ENCODE results near the gene GRIK2. TPM values are rescaled to one million over a fixed set of nuclear protein-coding genes. Genes with fewer than 3 reads are reported as not detected.

Gene GRIK2
- total RNA-seq, 2 donors from 2014 or later, result not detected

GRCh38 chr6:101393829-101394251 is 332 bp downstream of the GRIK2 start:
- H3K9me3 Mint-ChIP-seq, result peaks cover 0 to 1% of the 10 kb centered on the region in 2 donors
- DNase-seq (no peak), ATAC-seq (replicated peaks in 1 of 2) (no peak)
- no peak overlapping the region for H3K27ac Mint-ChIP-seq
- peaks cover 55% of the 10 kb centered on the region for H3K27me3 Mint-ChIP-seq (ENCODE audit: low read depth)
- peak overlapping the region in 1 of 2 donors; percentile 44 for H3K4me3 Mint-ChIP-seq
- H3K4me1 Mint-ChIP-seq (ENCODE audit: low read depth), result no peaks in the 10 kb centered on the region
- H3K36me3 Mint-ChIP-seq (ENCODE audit: insufficient read depth in 2 of 2), result peaks cover 2% of the 10 kb centered on the region in 2 donors

GRCh38 chr6:101394936-101395335 is 1.4 kb downstream of the GRIK2 start:
- Mint-ChIP-seq H3K4me1 (ENCODE audit: low read depth) (no peaks in the 10 kb centered on the region), H3K27me3 (ENCODE audit: low read depth) (peaks cover 62% of the 10 kb centered on the region), H3K36me3 (ENCODE audit: insufficient read depth in 2 of 2) (peaks cover 5% of the 10 kb centered on the region in 2 donors), H3K27ac (no peak overlapping the region), H3K9me3 (peaks cover 0 to 1% of the 10 kb centered on the region in 2 donors), H3K4me3 (no peak overlapping the region)
- no peak for ATAC-seq (replicated peaks in 1 of 2)
- no peak for DNase-seq

- Mint-ChIP-seq H3K9me3 (peaks cover 0 to 1% of the 10 kb centered on the region in 2 donors), H3K36me3 (ENCODE audit: insufficient read depth in 2 of 2) (peaks cover 5% of the 10 kb centered on the region in 2 donors), H3K27ac (no peak overlapping the region), H3K27me3 (ENCODE audit: low read depth) (peaks cover 62% of the 10 kb centered on the region), H3K4me3 (no peak overlapping the region), H3K4me1 (ENCODE audit: low read depth) (no peaks in the 10 kb centered on the region)
- DNase-seq, result no peak
- no peak for ATAC-seq (replicated peaks in 1 of 2)
Observed at GRCh38 chr6:101395345-101395744, 1.8 kb downstream of the GRIK2 start.

GRCh38 chr6:101396548-101397173 is 3.2 kb downstream of the GRIK2 start:
- Mint-ChIP-seq H3K27ac (no peak overlapping the region), H3K4me3 (no peak overlapping the region), H3K4me1 (ENCODE audit: low read depth) (no peaks in the 10 kb centered on the region), H3K27me3 (ENCODE audit: low read depth) (peaks cover 62% of the 10 kb centered on the region), H3K36me3 (ENCODE audit: insufficient read depth in 2 of 2) (peaks cover 3 to 5% of the 10 kb centered on the region in 2 donors), H3K9me3 (peaks cover 3% of the 10 kb centered on the region in 2 donors)
- peak; percentile 16 to 21 for DNase-seq
- ATAC-seq (replicated peaks in 1 of 2), result no peak

DNA sequence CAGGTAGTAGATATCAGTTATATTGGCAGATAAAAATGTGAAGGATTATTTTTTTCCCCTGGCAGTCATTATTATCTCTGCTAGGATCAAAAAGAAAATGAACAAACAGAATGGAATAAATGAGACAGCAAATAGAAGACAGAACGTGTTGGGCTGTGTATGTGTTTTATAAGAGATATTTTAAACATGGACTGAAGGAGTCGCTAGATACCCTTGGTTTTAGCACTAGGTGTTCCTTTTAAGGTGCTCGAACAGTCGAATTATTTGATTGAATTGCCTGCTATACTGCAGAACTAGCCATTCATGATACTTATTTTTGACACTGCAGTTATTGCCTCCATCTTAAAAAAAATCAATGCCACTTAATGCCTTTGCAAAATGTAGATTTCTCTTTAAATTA is 3.7 kb downstream of the GRIK2 start:
- Mint-ChIP-seq H3K4me3 (no peak overlapping the region), H3K27ac (no peak overlapping the region), H3K27me3 (ENCODE audit: low read depth) (peaks cover 67% of the 10 kb centered on the region), H3K9me3 (peaks cover 5 to 6% of the 10 kb centered on the region in 2 donors), H3K36me3 (ENCODE audit: insufficient read depth in 2 of 2) (peaks cover 3 to 7% of the 10 kb centered on the region in 2 donors), H3K4me1 (ENCODE audit: low read depth) (no peaks in the 10 kb centered on the region)
- DNase-seq (no peak), ATAC-seq (replicated peaks in 1 of 2) (no peak)

DNA sequence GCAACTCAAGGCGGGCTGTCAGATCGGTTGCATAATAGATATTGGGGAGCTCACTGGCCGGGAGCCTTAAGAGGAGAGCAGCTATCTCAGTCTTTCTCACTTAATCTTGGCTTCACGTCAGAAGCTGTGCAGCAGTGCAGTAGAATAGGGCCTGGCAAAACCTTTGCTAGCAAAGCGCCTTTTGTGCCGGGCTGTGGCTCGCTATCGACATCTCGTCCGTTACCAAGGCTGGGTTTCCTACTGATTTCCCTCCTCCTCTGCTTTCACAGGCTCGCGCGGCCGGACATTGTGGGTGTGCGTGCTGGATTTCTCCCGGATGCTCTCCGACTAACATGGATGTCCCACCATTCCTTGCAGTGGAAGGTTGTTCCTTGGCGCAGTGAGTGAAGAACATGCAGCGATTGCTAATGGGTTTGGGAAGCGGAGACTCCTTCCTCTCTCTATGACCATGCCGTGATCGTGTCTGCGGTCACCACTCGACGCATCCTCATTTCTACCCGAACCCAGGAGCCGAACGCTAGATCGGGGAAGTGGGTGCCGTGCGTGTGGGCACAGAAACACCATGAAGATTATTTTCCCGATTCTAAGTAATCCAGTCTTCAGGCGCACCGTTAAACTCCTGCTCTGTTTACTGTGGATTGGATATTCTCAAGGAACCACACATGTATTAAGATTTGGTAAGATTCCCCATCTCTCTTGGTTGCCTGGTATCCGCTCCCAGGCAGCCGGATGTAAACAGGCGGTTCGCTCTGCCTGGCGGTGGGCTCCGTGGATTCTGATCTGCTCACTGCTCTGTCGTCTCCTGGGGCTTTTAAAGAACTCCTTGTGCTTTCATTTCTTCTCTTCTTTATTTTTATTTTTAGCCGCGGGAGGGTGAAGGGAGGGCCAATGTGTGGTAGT is 5.5 kb downstream of the GRIK2 start:
- no peak overlapping the region for H3K4me3 Mint-ChIP-seq
- DNase-seq (no peak), ATAC-seq (replicated peaks in 1 of 2) (no peak)
- peaks cover 68% of the 10 kb centered on the region for H3K27me3 Mint-ChIP-seq (ENCODE audit: low read depth)
- peaks cover 3 to 7% of the 10 kb centered on the region in 2 donors for H3K36me3 Mint-ChIP-seq (ENCODE audit: insufficient read depth in 2 of 2)
- H3K9me3 Mint-ChIP-seq, result peaks cover 5 to 6% of the 10 kb centered on the region in 2 donors
- no peaks in the 10 kb centered on the region for H3K4me1 Mint-ChIP-seq (ENCODE audit: low read depth)
- no peak overlapping the region for H3K27ac Mint-ChIP-seq

DNA sequence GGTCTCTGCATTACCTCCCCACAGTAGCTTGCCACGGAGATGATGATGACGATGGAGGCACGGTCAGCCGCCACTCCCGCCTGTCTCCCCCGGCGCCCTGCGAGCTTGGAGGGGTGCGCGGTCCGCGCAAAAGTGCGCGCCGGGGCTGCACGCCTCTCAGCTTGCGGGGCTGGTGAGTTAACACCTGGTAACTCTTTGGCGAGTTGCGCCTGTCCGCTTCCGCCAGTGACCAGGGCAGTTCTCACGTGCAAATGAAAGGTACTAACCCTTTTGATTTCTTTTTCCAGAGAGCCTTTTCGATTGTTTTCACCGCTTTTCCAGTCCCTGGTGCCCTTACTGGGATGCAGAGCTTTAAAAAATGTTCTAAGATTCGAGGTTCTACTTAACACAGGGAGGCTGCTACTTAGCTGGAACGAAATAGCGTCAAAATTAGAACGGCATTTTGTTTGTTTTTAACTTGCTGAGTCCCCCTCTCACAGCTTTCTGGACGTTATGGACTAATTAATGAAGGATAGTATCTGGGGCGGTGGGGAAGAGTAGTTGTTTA is 6.2 kb downstream of the GRIK2 start:
- DNase-seq, result no peak
- H3K27ac Mint-ChIP-seq, result no peak overlapping the region
- H3K4me1 Mint-ChIP-seq (ENCODE audit: low read depth), result no peaks in the 10 kb centered on the region
- ATAC-seq (replicated peaks in 1 of 2), result no peak
- H3K27me3 Mint-ChIP-seq (ENCODE audit: low read depth), result peaks cover 66% of the 10 kb centered on the region
- no peak overlapping the region for H3K4me3 Mint-ChIP-seq
- H3K9me3 Mint-ChIP-seq, result peaks cover 5 to 6% of the 10 kb centered on the region in 2 donors
- H3K36me3 Mint-ChIP-seq (ENCODE audit: insufficient read depth in 2 of 2), result peaks cover 3 to 7% of the 10 kb centered on the region in 2 donors

DNA sequence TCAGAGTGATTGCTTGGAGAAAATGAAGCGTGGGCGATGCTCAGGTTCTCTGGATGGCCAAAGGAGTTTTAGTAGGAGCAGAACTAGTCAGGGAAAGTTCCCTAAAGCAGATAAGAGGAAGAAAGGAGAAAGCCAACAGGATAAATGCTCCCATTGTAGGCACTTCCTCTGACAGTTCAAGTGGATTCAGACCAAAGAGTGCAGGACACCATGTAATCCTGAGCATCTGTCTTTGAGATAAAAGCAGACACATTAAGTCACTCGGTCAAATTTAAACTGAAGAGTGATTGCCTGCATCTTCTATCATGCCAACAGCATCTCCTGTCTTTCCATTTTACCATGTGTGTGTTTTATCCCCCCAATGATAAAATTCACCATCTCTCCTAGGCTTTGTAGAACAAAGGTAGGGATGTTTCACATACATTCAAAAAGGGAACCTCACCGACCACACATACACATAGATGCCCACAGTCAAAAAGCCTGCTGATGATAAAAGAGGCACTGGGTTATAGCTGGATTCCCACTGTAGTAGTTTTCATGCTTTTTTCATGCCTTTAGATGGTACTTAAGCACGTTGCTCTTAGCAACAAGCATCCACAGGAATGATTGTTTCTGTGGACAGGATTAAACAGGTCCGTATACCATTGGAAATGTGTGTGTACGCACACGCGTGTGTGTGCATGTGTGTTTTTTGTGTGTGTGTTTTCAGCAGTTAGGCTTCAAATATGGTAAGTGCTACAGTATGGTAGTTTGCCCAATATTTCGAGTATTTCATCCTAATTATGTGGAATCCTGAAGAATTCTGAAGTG is 7.0 kb downstream of the GRIK2 start:
- H3K9me3 Mint-ChIP-seq, result peaks cover 5 to 6% of the 10 kb centered on the region in 2 donors
- H3K36me3 Mint-ChIP-seq (ENCODE audit: insufficient read depth in 2 of 2), result peaks cover 3 to 7% of the 10 kb centered on the region in 2 donors
- ATAC-seq (replicated peaks in 1 of 2) (no peak), DNase-seq (no peak)
- no peak overlapping the region for H3K27ac Mint-ChIP-seq
- peaks cover 58% of the 10 kb centered on the region for H3K27me3 Mint-ChIP-seq (ENCODE audit: low read depth)
- no peaks in the 10 kb centered on the region for H3K4me1 Mint-ChIP-seq (ENCODE audit: low read depth)
- H3K4me3 Mint-ChIP-seq, result no peak overlapping the region

DNA sequence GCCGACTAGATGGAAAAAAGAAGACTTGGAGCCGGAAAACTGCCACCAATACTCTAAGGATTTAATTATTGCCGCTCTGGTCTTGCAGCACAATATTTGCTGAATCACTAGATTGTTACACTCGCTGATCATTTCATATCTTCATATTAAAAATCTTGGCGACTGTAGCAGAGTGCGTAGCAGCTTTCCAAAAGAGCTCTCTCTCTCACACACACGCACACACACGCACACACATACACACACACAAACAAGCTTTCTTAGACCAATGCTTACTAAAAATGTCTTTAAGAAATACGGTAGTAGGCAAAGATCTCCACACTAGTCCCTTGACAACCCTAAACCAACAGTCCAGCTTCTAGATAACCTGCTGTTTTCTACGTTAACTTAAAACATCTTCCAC is 7.7 kb downstream of the GRIK2 start:
- peaks cover 5 to 6% of the 10 kb centered on the region in 2 donors for H3K9me3 Mint-ChIP-seq
- ATAC-seq (replicated peaks in 1 of 2), result no peak
- peaks cover 58% of the 10 kb centered on the region for H3K27me3 Mint-ChIP-seq (ENCODE audit: low read depth)
- no peak for DNase-seq
- H3K4me1 Mint-ChIP-seq (ENCODE audit: low read depth), result no peaks in the 10 kb centered on the region
- no peak overlapping the region for H3K27ac Mint-ChIP-seq
- no peak overlapping the region for H3K4me3 Mint-ChIP-seq
- peaks cover 3 to 7% of the 10 kb centered on the region in 2 donors for H3K36me3 Mint-ChIP-seq (ENCODE audit: insufficient read depth in 2 of 2)

DNA sequence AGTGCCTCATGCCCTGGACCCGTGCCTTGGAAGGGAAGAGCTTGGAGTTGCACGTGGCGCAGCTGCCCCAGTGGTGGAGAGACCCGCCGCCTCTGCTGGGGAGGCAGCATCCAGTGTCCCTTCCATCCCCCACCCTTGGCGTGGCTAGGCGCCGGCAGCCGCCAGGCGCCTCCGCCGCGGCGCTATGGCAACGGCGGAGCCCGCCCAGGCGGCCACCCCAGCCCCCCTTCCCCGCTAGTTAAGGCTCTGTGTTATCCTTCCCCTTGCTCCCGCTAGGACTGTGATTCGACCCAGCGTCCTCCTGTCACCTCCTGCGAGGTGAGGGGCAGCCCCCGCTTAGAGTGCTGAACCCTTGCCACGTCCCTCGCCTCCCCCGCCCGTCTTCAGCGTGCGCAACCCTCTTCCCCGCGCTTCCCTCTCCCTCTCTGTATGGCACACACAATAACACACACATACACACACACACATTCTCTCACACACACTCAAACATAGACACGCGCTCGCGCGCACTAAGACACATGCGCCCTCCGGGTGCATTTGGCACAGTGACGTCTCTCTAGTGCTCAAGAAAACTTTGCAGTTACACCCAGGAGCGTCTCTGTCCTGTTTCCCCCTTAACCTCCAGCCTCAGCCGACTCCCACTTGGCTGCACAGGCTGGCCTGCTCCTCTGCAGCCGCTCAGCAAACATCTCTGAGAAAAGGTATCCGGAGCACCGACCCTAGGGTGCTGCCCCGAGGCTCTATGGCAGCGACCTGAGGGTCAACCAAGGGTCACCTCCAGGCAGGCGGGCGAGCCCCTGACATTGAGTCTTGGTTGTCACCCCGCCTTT is 8.5 kb downstream of the GRIK2 start:
- H3K4me3 Mint-ChIP-seq, result no peak overlapping the region
- DNase-seq (no peak), ATAC-seq (replicated peaks in 1 of 2) (no peak)
- H3K4me1 Mint-ChIP-seq (ENCODE audit: low read depth), result no peaks in the 10 kb centered on the region
- H3K9me3 Mint-ChIP-seq, result peaks cover 5 to 8% of the 10 kb centered on the region in 2 donors
- peaks cover 3 to 7% of the 10 kb centered on the region in 2 donors for H3K36me3 Mint-ChIP-seq (ENCODE audit: insufficient read depth in 2 of 2)
- H3K27ac Mint-ChIP-seq, result no peak overlapping the region
- peaks cover 58% of the 10 kb centered on the region for H3K27me3 Mint-ChIP-seq (ENCODE audit: low read depth)

DNA sequence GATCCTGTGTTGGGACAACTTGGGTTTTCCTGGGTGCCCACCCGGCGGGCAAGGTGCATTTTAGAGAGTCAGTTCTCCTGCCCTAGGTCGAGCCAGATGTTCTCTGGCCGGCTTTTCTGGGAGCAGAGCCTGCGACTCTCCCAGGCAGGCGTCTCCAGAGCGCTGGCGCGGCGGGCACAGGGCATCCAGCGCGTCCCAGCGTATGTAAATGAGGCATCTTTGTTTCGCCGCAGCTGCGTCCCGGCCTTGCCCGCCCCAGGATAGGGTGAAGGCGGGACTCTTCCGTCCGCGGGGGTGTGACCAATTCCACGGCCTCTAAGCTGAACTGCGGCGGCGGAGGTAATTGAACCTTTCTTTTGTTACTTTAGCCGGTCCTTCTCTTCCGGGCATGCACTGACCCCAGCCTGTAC is 9.1 kb downstream of the GRIK2 start:
- peaks cover 3 to 7% of the 10 kb centered on the region in 2 donors for H3K36me3 Mint-ChIP-seq (ENCODE audit: insufficient read depth in 2 of 2)
- no peak overlapping the region for H3K4me3 Mint-ChIP-seq
- no peaks in the 10 kb centered on the region for H3K4me1 Mint-ChIP-seq (ENCODE audit: low read depth)
- DNase-seq, result no peak
- peaks cover 5 to 8% of the 10 kb centered on the region in 2 donors for H3K9me3 Mint-ChIP-seq
- H3K27me3 Mint-ChIP-seq (ENCODE audit: low read depth), result peaks cover 58% of the 10 kb centered on the region
- ATAC-seq (replicated peaks in 1 of 2), result no peak
- H3K27ac Mint-ChIP-seq, result no peak overlapping the region

Measured in activated T-cell treated with anti-CD3 and anti-CD28 coated beads, Interleukin-2, amount 50 U/mL, for 72 hours (primary cell).